HG03520 (cell line): ENCODE measurements around the gene USP22.
A peak's percentile ranks its signal among the peaks of the same experiment; 100 is the strongest.

Source experiments
- ATAC-seq: cut with Tn5 transposase; IDR thresholded peaks from one replicate; pipeline ENCODE4 v1.9.1; 2021; ENCODE audit warnings: mild to moderate bottlenecking, moderate library complexity; ENCODE audit not compliant: unreplicated experiment

The USP22 gene

DNA sequence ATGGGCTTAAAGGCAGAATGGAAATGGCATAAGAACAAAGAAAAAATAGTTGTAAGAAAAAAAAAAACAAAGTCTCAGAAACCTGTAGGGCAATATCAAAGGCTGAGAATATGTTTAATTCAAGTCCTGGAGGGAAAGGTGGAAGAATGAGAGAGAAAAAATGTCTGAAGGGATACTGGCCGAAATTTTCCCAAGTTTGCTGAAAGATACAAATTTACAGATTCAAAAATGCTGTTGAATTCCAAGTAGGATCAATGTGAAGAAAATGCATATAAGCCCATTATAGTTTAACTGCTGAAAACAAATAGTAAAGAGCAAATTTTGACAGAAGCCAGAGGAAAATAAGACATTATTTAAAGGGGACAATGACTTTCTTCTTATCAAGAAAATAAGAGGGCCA lies 6.6 kb upstream of the USP22 start:
- ATAC-seq: no peak

DNA sequence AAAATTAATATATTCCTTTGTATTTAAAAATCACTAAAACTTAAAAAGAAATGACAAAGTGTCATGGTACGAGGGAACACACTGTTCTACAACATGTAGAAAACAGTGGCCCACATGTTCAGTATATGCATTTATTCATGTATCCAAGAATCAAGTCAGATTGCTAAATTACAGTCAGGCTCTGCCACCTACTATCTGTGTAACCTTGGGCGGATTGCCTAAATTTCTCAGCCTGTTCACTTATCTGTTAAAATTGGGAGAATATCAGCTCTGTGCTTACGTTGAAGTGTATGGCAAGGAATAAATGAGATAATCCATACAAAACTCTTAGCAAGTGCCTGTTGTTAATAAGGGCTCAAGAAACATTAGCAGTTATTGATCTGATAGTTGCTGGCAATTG lies 3.4 kb upstream of the USP22 start:
- no peak for ATAC-seq

DNA sequence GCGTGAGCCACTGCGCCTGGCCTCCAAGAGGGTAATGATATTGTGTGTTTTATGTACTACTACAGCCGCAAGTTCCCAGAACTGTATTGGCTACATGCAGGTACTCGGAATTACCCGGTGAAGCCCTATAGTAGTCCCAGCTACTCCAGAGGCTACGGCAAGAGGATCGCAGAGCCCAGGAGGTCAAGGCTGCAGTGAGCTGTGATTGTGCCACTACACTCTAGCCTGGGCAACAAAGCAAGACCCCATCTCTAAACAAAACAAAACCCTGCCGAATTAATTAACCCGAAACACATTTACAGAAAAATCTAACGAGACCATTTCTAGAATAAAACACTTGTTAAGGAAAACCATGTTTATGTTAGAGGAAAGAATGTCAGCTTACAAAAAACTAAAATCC lies 2.2 kb upstream of the USP22 start:
- no peak for ATAC-seq

DNA sequence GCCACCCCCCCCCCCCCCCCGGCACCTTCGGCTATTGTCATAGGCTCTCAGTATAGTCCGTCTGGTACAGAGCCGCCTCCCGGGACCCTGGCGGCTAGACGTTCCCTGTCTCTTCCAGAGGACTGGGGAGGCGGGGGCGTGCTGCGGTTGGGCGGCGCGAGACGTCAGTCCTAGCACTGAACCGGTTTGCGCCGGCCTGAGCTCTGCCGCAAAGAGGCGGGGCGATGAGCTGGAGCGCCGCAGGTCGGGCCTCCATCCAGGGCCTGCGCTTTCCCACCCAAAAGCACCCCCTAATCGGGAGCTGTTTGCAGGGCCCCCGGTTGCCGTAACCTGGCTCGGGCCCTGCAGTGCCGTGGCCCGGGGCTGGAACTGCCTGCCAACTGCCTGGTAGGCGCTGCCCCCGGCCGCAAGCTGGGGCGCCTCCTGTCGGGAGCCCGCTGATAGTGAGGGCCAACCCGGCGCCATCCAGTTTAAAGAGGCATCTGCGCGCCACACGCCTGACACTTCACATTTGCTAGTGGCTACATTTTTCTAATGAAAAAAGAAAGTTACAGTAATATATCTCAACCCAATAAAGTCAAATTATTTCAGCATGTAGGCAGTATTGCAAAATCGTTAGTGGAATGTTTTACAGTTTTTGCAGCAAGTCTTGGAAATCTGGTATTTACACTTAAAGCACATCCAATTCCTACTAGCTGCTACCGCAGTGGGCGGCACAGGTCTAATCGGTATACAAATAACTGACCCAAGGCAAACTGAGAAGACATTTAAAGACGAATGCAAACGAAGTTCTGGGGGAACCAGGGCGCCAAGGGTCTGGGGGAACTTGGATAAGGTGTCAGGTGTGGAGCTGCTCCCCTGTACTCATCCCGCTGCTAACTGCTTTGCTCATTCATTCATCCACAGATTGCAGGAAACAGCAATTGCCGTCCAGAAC lies 753 bp upstream of the USP22 start:
- ATAC-seq: peak; percentile 71

DNA sequence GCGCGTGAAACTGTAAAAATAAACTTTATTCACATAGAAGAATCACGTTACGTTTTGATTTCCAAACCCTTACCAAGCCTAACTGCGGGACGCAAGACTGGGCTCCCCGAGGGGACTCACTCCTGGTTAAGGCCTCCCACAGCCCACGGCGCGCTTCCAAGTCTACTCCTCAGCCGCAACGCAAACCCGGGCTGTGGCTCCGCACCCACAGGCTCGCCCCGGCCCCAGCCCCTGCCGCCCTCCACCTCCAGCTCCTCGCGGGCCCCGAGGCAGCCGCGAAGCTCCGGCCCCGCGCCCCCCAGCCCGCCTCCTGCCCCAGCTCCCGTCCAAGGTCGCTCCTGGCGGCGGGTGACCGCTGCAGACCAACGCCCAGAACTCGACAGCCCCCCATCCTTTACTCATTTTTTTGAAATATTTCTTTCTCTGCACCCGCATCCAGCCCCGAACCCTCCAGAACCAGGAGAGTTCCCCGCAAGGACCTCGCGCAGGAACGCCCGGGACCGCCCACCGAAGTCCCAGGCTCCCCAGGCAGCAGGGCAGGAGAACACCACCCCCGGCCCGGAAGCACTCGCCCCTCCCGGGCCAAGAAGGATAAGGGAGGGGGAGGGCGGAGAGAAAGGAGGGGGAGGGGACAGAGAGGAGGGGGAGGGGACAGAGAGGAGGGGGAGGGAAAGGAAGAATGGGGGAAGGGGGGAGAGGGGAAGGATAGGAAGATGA lies 912 bp downstream of the USP22 start:
- no peak for ATAC-seq

DNA sequence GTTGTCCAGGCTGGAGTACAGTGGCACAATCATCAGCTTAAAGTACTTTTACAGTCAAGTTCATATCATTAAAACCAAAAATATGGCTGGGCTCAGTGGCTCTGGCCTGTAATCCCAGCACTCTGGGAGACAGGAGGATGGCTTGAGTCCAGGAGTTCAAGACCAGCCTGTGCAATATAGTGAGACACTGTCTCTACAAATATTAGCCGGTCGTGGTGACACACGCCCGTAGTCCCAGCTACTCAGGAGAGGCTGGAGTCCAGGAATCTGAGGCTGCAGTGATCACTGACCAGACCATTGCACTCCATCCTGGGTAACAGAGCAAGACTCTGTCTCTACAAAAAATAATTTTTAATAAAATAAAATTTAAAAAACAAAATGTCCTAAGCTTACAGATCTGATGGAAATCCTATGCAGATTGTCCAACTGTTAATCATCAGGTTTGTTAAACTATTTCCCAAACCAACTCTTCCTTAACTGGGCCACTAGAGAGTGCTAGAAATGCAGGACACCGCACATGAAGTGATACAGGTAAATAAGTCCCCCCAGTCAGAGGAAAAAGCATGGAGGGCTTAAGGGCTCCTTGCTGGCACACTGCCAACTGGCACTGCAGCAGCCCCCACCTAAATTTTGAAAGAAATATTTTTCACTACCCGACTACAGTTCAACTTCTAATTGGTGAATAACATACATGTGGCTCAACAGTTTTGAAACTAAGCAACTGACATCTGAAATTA lies 2.8 kb downstream of the USP22 start:
- ATAC-seq: no peak

DNA sequence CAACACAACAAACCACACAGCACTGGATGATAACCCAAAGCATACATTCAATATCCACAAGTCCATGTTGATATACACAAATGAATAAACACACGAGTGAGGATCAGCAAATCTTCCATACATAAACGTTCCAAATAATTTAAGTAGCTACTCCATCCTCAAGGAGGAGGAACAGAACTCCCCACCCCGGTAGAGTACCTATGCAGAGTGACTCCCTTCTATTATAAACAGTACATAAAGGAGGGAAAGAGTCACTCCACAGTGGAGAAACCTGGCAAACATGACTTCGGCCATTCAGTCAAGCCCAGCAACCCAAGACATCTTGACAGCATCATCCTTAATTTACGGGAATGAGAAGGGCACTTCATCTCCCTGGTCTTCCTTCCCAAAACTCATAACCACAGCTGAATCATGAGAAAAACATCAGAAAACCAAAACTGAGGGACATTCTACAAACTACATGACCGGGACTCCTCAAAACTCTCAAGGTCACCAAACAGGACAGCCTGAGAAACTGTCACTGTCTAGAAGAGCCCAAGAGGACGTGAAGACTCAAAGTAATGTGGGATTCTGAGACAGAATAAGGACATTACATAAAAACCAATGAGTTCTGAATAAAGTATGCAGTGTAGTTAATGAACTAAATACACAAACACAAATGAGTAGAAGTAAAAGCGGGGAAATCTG lies 5.6 kb downstream of the USP22 start:
- ATAC-seq: no peak

DNA sequence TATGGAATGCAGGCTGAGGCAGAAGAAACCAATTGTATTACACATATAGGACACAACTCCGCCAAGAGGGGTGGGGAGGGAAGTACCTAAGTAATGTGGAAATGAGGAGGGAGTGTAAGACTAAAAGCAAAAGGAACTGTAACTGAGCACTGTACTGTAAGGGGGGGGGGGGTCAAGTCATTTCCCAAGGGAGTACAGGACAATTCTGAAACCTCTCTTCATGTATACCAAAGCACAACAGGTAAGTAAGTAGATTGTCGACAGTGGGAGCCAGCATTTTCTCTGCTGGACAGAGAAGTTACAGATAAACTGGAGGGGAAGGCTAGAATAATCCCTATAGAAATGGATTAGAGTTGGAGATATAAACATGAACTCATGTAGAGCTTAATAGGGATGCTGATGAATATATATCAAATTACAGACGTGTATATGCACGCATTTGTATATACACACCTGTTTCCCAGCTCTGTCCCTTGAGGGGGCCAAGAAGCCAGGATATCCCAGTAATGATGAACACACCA lies 6.4 kb downstream of the USP22 start:
- no peak for ATAC-seq

DNA sequence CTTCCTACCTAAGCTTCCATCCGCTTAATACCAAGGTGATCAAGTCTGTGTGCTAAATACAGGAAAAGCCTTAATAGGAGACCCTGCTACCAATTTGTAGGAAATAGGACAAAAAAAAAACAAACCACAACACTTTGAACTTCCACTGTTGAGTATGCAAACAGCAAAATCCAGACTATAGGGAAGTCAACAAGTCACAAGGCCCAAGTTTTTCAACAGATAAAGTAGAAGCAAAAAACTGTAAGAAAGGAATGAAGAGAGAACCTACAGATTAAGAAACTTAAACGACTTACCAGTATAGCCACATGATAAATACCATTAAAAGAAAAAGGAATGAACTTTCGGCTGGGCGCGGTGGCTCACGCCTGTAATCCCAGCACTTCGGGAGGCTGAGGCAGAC lies 7.4 kb downstream of the USP22 start:
- ATAC-seq: no peak

DNA sequence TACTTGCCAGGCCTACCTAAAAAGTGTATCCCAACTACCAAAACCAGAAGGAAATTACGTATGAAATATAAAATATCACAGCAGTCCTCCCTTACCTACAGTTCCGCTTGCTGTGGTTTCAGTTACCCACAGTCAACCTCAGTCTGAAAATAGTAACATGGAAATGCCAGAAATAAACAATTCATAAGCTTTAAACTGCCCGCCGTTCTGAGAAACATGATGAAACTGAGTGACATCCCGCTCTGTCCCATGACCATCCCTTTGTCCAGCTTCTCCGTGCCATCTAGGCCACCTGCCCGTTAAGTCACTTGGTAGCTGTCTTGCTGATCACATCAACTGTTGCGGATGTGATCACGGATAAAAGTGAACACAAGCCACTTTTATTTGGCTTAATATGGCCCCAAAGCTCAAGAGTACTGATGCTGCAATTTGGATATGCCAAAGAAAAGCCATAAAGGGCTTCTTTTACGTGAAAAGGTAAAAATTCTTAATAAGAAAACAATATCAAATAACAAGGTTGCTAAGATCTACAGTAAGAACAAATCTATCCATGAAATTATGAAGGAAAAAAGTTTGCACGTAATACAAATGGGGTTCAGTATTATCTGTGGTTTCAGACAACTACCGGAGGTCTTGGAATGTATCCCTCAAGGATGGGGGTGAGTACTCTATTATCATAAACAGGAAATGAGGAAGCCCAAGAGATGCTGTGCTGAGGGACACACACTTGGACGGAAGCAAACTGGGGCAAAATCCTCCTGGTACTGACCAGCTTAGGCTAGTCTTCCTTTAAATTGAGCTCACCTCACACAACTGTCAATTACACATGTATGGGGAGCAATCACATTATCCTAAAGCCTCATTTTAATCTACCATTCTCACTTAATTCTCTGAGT lies 8.2 kb downstream of the USP22 start:
- ATAC-seq: no peak

DNA sequence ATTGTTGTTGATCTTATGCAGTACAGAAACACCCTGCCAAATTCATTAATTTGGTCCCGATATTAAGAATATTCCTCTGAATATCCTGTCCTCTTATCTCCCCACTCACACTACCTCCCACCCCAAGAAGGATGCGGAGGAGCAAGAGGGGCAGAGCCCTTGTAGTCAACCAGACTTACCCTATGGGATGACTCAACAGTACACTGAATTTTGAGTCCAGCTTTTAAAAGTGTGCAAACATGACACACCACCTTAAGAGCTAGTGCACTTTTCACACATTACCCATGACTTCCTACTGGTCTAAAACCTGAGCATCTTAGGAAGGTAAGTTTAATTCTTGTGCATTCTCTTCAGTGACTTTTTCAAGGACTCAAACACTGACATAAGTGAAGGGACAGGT lies 9.5 kb downstream of the USP22 start:
- ATAC-seq: no peak

DNA sequence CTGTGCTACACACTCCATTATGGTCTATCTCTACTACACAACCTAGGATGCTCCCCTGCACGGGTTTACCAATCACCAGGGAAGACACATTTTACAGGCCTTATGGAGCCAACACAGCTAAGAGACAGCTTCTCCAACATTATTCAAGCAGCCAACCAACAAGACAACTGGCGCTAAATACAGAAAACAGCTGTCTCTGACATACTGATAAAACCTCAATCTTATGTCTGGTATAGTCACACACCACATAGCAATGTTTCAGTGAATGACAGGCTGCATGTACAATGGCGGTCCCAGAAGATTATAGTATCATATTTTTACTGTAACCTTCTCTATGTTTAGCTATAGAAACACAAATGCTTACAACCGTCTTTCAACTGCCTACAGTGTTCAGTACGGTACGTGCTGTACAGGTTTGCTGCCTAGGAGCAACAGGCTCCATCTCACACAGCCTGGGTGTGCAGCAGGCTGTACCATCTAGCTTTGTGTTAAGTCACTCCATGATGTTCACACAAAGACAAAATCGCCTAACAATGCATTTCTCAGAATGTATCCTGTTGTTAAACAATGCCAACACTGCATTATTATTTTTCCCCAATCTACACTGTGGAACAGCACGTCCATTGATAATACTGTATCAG lies 10.9 kb downstream of the USP22 start:
- no peak for ATAC-seq

DNA sequence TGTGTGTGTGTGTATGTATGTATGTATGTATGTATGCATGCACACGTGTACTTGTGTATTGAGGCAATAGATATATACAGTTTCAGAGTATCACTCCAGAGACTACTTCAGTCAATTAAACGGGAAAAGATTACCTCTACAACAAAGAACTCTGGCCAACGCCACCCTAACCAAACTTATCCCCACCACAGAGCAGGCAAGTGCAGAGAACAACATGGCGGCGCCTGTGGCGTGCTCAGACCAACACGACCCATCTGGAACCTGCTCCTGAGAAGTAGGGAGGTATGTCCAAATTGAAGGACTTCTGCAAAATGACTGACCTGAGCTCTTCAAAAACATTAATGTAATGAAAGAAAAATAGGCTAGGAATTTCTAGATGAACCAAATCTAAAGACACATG lies 12.4 kb downstream of the USP22 start:
- no peak for ATAC-seq

DNA sequence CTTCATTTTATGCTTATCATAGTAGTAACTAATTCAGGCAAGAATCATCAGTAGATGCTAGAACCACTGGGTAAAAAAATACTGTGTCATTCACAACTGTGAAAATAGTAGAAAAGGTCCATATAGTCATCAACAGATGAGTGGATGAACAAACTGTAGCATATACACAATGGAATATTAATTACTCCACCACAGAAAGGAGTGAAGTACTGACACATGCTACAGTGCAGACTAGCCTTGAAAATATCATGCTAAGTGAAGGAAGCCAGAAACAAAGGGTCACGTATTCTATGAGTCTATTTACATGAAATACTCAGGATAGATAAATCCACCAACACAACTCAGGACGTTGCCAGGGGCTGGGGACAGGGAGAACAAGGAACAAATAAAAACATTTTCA lies 13.3 kb downstream of the USP22 start:
- no peak for ATAC-seq

DNA sequence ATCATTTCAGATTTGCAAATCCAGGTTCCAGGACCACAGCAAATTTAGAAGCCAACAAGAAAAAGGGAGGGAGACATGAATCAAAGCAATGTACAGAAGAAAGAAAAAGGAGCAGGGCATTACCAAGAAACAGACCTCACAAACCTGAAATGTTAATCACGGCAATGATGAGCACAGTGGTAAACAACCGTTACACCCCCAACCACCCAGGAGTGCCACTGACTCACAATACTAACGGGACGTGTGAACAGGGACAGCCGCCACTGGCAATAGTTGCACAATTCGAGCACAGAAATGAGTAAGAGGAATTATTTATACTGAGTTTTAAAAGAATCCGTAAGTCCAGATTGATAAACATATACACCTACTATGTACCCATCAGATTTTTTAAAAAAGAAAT lies 13.8 kb downstream of the USP22 start:
- no peak for ATAC-seq

DNA sequence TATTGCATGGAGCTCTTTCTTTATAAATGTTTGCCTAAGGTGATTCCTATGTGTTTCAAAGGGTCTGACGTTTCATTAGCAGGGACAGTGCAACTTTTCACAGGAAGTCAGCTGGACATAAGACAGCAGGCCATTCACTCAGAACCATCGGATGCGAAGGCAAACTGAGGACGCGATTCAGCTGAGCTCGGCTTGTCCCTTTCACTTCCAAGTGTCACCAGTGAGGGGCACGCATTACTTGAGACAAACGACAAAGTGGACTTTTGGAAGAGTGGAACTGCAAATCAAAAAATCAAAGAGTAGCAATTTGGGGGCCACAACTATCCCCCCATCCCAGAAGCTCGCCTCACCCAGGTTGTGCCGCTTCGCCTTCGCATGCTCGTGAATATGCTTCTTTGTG lies 14.6 kb downstream of the USP22 start:
- ATAC-seq: no peak

DNA sequence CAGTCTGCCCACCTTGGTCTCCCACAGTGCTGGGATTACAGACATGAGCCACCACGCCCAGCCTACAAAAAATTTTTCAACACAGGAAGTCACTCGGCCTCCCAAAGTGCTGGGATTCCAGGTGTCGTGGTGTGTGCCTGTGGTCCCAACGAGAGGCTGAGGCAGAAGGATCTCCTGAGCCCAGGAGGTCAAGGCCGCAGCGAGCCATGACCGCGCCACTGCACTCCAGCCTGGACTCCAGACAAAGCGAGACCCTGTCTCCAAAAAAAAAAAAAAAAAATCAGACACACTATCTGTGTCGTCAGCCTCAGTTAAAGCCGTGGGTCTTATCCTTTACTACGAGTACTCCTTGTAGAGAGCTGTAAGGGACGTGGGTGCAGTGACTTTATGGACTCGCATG lies 15.8 kb downstream of the USP22 start:
- ATAC-seq: no peak

DNA sequence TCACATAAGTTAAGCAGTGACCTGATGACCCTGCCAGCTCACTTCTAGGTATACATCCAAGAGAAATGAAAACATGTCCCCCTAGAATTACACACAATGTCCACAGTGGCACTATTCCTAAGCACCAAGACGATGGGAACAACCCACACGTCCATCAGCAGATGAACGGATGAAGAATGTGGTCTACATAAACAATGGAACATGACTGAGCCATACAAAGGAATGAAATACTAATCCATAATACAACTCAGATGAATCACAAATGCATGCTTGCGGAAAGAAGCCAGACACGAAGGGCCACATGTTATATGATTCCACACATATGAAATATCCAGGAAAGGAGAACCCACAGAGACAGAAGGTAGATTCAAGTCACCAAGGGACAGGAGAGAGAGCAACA lies 17.4 kb downstream of the USP22 start:
- no peak for ATAC-seq

DNA sequence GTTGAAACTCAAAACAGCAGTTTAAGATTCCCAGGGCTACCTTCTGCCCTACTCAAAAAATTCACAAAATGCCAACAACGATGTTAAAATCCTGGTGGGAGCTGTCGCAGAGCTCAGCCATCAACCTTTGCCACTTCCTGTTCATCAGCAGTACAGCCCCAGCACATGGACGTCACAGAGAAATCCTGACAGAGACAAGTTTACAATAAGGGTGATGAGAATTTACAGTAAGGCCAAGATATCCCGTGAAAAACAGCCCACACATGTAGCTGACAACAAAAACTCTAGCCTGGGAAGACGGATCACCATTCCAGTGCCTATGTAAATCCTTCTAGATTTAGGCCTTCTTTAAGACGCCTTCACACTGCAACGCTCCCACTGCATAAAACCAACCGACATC lies 18.8 kb downstream of the USP22 start:
- ATAC-seq: no peak
